ENCODE data around the gene RAB11FIP5. TPM values are rescaled to one million over a fixed set of nuclear protein-coding genes. Genes with fewer than 3 reads are reported as not detected.

RAB11FIP5 gene
- total and polyA plus RNA-seq, 2 of the 4 experiments (the other 2 are of a cell fraction) = 21.5 to 34.5 TPM

- intact Hi-C loops (cut with micrococcal nuclease) = no loop called here
- Histone ChIP-seq H3K4me2 (ENCODE audit: low read depth, low read length) (no peak overlapping the region), H3K18ac (ENCODE audit: low read depth, low read length) (no peak overlapping the region), H3K4me3 (ENCODE audit: insufficient read depth, low read depth, low read length) (no peak overlapping the region), H3K4me1 (ENCODE audit: control insufficient read depth, insufficient read depth, low read length) (peaks cover 38% of the 10 kb centered on the region), H4K20me1 (ENCODE audit: insufficient read depth, low read length) (peaks cover 70% of the 10 kb centered on the region), H3K56ac (ENCODE audit: extremely low read depth, insufficient read depth, low read length) (no peak overlapping the region), H2BK5ac (ENCODE audit: low read depth, low read length, poor library complexity, severe bottlenecking) (peak overlapping the region; percentile 48), H2AFZ (replicated peaks; ENCODE audit: low read length, poor library complexity) (no peak overlapping the region), H2BK120ac (ENCODE audit: low read depth, low read length) (no peak overlapping the region), H3K9me3 (ENCODE audit: control insufficient read depth, insufficient read depth, low read length) (no peaks in the 10 kb centered on the region), H3K9ac (ENCODE audit: low read depth, low read length) (no peak overlapping the region), H4K8ac (ENCODE audit: low read depth in 2 of 2, low read length in 2 of 2) (peak overlapping the region in 1 of 2 experiments; percentile 1; a peak in 1 of 4 replicates), H3K36me3 (ENCODE audit: control insufficient read depth, insufficient read depth, low read length) (peaks cover 24% of the 10 kb centered on the region; the same call in 1 of the 2 replicates), H3K23ac (ENCODE audit: low read depth, low read length) (peak overlapping the region; percentile 81; the same call in 1 of the 2 replicates), H4K91ac (ENCODE audit: insufficient read depth, low read depth, low read length) (no peak overlapping the region; the same call in 1 of the 2 replicates), H2AK9ac (replicated peaks; ENCODE audit: low read depth, low read length, poor library complexity) (peak overlapping the region; percentile 78), H3K14ac (replicated peaks; ENCODE audit: low read depth, low read length) (peak overlapping the region; percentile 38), H2BK15ac (ENCODE audit: low read depth, low read length) (peak overlapping the region; percentile 31; the same call in 1 of the 3 replicates), H3K27ac (ENCODE audit: insufficient read depth, low read length) (no peak overlapping the region), H4K5ac (ENCODE audit: low read depth, low read length) (no peak overlapping the region), H3K9me1 (ENCODE audit: insufficient read depth, low read length) (peaks cover 52% of the 10 kb centered on the region), H3K27me3 (ENCODE audit: control insufficient read depth, insufficient read depth, low read length) (no peaks in the 10 kb centered on the region), H2BK20ac (ENCODE audit: low read depth, low read length) (peak overlapping the region; percentile 6; the same call in 1 of the 2 replicates), H2AK5ac (ENCODE audit: low read depth, low read length) (peak overlapping the region; percentile 48; the same call in 1 of the 2 replicates), H3K4ac (ENCODE audit: low read depth, low read length) (peak overlapping the region; percentile 31), H3K79me1 (ENCODE audit: low read depth in 1 of 2, low read length in 2 of 2) (peaks cover 33 to 97% of the 10 kb centered on the region in 2 experiments)
- no TSS peak for BruUV-seq (replicated peaks)
- ChIA-PET CTCF (interaction anchor here (1.5 kb wide), 1 partner anchor 72 kb away, joined by 3 read pairs; no protein-coding TSS in a partner anchor), POLR2A (ENCODE audit: unreplicated experiment) (no interaction called here)
- 100% methylated on average over 1 of the region's 7 CpGs; no CpG with 5 or more reads in 1 of the 2 experiments for WGBS, 2 experiments (ENCODE audit: extremely low coverage in 2 of 2, insufficient read length in 1 of 2)
- TF ChIP-seq BHLHE40 (IDR thresholded peaks at IDR 0.05; ENCODE audit: low read depth, low read length) (no peak), MAFK (IDR thresholded peaks at IDR 0.05; ENCODE audit: low read depth, low read length) (no peak), FOS (IDR thresholded peaks at IDR 0.05; ENCODE audit: low read depth, low read length) (no peak), CHD1 (IDR thresholded peaks at IDR 0.05; ENCODE audit: low read depth, low read length) (no peak), NFE2L2 (IDR thresholded peaks at IDR 0.05; ENCODE audit: low read depth, low read length) (no peak), POLR2A (IDR thresholded peaks at IDR 0.05; ENCODE audit: low read depth, low read length) (no peak), CEBPB (IDR thresholded peaks at IDR 0.05; ENCODE audit: low read depth, low read length) (no peak), RFX5 (IDR thresholded peaks at IDR 0.05; ENCODE audit: low read depth, low read length) (no peak), RAD21 (IDR thresholded peaks at IDR 0.05; ENCODE audit: low read length) (no peak), MAZ (IDR thresholded peaks at IDR 0.05; ENCODE audit: borderline replicate concordance, low read depth, low read length) (no peak), MXI1 (IDR thresholded peaks at IDR 0.05; ENCODE audit: borderline replicate concordance, low read depth, low read length) (no peak), SMC3 (IDR thresholded peaks at IDR 0.05; ENCODE audit: low read depth, low read length) (no peak), RCOR1 (IDR thresholded peaks at IDR 0.05; ENCODE audit: insufficient replicate concordance, low read length) (no peak), CTCF (conservative IDR thresholded peaks at IDR 0.05; ENCODE audit: low read depth, low read length) (no peak)
- TF ChIP-seq, protein P1, sequence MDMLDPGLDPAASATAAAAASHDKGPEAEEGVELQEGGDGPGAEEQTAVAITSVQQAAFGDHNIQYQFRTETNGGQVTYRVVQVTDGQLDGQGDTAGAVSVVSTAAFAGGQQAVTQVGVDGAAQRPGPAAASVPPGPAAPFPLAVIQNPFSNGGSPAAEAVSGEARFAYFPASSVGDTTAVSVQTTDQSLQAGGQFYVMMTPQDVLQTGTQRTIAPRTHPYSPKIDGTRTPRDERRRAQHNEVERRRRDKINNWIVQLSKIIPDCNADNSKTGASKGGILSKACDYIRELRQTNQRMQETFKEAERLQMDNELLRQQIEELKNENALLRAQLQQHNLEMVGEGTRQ (IDR thresholded peaks at IDR 0.05; ENCODE audit: low read depth, low read length) = no peak
- TF ChIP-seq, protein P2, sequence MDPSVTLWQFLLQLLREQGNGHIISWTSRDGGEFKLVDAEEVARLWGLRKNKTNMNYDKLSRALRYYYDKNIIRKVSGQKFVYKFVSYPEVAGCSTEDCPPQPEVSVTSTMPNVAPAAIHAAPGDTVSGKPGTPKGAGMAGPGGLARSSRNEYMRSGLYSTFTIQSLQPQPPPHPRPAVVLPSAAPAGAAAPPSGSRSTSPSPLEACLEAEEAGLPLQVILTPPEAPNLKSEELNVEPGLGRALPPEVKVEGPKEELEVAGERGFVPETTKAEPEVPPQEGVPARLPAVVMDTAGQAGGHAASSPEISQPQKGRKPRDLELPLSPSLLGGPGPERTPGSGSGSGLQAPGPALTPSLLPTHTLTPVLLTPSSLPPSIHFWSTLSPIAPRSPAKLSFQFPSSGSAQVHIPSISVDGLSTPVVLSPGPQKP (IDR thresholded peaks at IDR 0.05; ENCODE audit: borderline replicate concordance, low read depth, low read length) = no peak
- peak; percentile 1; the same call in 1 of the 2 replicates for ATAC-seq (ENCODE audit: low read depth)
- DNase-seq = peak; percentile 52
- dilution Hi-C loops (cut with HindIII; ENCODE audit: low sequenced_read_pairs, unreplicated experiment) = no loop called here
- in situ Hi-C loops (cut with MboI; ENCODE audit: low sequenced_read_pairs) = no loop called here
These were observed 21.6 kb downstream of the RAB11FIP5 start for GRCh38 chr2:73091164-73091563.
